OCI-LY1 (cell line): ENCODE data around the gene ACTN4.

ENCODE experiments used
- EZH2 ChIP-seq: fragments of 200-600 bp; sonication (generic), shearing (Covaris generic); IDR thresholded peaks from 2 replicates; pipeline ENCODE4 v1.8.0; 2017; ENCODE audit warnings: borderline replicate concordance, mixed run types, mild to moderate bottlenecking, antibody characterized with exemption, low read length, moderate library complexity, mixed read lengths
- TF ChIP-seq, protein P1 (sequence below): fragments of 200-600 bp; sonication (generic), shearing (Covaris generic); IDR thresholded peaks from 2 replicates; pipeline ENCODE4 v1.5.1; 2017; ENCODE audit warnings: mild to moderate bottlenecking, antibody characterized with exemption, low read length, moderate library complexity, mixed read lengths

- TF ChIP-seq, protein P1, sequence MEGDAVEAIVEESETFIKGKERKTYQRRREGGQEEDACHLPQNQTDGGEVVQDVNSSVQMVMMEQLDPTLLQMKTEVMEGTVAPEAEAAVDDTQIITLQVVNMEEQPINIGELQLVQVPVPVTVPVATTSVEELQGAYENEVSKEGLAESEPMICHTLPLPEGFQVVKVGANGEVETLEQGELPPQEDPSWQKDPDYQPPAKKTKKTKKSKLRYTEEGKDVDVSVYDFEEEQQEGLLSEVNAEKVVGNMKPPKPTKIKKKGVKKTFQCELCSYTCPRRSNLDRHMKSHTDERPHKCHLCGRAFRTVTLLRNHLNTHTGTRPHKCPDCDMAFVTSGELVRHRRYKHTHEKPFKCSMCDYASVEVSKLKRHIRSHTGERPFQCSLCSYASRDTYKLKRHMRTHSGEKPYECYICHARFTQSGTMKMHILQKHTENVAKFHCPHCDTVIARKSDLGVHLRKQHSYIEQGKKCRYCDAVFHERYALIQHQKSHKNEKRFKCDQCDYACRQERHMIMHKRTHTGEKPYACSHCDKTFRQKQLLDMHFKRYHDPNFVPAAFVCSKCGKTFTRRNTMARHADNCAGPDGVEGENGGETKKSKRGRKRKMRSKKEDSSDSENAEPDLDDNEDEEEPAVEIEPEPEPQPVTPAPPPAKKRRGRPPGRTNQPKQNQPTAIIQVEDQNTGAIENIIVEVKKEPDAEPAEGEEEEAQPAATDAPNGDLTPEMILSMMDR, result no peak
- TF ChIP-seq EZH2, result no peak
Measured at GRCh38 chr19:38721979-38722773, 74.7 kb downstream of the ACTN4 start.
